Tibial nerve (tissue), 4 donors: ENCODE data around the gene MZF1.

Source experiments
- EP300 ChIP-seq, 2 donors: sonication (generic); formaldehyde crosslinking; IDR thresholded peaks; one replicate each; pipeline ENCODE4 v1.6.1; 2017; ENCODE audit warnings: antibody characterized with exemption in 2 of 2, mild to moderate bottlenecking in 1 of 2
- POLR2A ChIP-seq, 2 donors: fragments of 450-650 bp; IDR thresholded peaks; one replicate each; pipeline ENCODE4 v1.6.1; 2017; ENCODE audit warnings: antibody characterized with exemption in 2 of 2, mild to moderate bottlenecking in 2 of 2, moderate library complexity in 2 of 2
- TF ChIP-seq, protein P1 (sequence below), 5 experiments: fragments of 200-600 bp in 3 of 5; fragments of 450-650 bp in 2 of 5; sonication (generic) in 3 of 5; IDR thresholded peaks; one replicate each; pipeline ENCODE4 v1.5.1; 2016 to 2019; ENCODE audit warnings: antibody characterized with exemption in 5 of 5, mild to moderate bottlenecking in 3 of 5, moderate library complexity in 2 of 5

DNA sequence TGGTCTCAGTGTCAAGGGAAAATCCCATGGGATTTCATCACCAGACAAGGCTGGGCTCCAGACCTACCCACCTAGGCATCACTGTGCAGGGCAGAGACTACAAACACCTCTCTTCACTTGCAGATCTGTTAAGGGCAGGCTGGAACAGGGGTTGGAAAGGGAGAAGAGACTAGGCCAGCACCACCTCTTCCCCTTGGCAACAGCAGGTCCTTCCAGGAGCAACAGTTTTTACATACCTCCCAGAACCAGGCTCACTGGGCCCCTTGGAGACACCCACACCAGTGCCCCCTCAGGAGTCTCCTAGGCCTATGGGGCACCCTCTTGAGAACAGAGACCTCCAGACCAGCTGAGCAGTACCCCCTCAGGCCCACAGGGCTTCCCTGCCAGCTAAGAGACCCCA lies 12.2 kb downstream of the MZF1 start:
- TF ChIP-seq, protein P1, sequence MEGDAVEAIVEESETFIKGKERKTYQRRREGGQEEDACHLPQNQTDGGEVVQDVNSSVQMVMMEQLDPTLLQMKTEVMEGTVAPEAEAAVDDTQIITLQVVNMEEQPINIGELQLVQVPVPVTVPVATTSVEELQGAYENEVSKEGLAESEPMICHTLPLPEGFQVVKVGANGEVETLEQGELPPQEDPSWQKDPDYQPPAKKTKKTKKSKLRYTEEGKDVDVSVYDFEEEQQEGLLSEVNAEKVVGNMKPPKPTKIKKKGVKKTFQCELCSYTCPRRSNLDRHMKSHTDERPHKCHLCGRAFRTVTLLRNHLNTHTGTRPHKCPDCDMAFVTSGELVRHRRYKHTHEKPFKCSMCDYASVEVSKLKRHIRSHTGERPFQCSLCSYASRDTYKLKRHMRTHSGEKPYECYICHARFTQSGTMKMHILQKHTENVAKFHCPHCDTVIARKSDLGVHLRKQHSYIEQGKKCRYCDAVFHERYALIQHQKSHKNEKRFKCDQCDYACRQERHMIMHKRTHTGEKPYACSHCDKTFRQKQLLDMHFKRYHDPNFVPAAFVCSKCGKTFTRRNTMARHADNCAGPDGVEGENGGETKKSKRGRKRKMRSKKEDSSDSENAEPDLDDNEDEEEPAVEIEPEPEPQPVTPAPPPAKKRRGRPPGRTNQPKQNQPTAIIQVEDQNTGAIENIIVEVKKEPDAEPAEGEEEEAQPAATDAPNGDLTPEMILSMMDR (IDR thresholded peaks at IDR 0.05) = no peak
- TF ChIP-seq EP300 (IDR thresholded peaks at IDR 0.05) (no peak), POLR2A (IDR thresholded peaks at IDR 0.05) (no peak)
